Esophagus muscularis mucosa (tissue), 3 donors: ENCODE results near the gene BMP2.

Experiments used
- CTCF ChIP-seq, 3 experiments: fragments of 200-600 bp in 2 of 3; fragments of 450-650 bp in 1 of 3; sonication (generic) in 2 of 3; IDR thresholded peaks; one replicate each; pipeline ENCODE4 v1.5.1; 2017 to 2019; ENCODE audit warnings: antibody characterized with exemption in 3 of 3, mild to moderate bottlenecking in 2 of 3, moderate library complexity in 1 of 3
- POLR2A ChIP-seq: fragments of 450-650 bp; IDR thresholded peaks from one replicate; pipeline ENCODE4 v1.6.1; 2017; ENCODE audit warnings: antibody characterized with exemption, moderate library complexity, mild to moderate bottlenecking, low read depth
- POLR2AphosphoS5 ChIP-seq, 2 donors: sonication (generic); formaldehyde crosslinking; IDR thresholded peaks; one replicate each; pipeline ENCODE4 v1.6.1; 2017; ENCODE audit warnings: antibody characterized with exemption in 2 of 2

- TF ChIP-seq CTCF (IDR thresholded peaks at IDR 0.05) = no peak
- no peak for TF ChIP-seq POLR2A
- no peak for TF ChIP-seq POLR2AphosphoS5 (IDR thresholded peaks at IDR 0.05)
Measured at GRCh38 chr20:6750438-6750837, 17.0 kb upstream of the BMP2 start.
